Measurements from ENCODE around the gene ARID1B. TPM values are rescaled to one million over a fixed set of nuclear protein-coding genes. Genes with fewer than 3 reads are reported as not detected.

ARID1B gene
- total RNA-seq, 1 donor from 2014 or later: 26.2 TPM

DNA sequence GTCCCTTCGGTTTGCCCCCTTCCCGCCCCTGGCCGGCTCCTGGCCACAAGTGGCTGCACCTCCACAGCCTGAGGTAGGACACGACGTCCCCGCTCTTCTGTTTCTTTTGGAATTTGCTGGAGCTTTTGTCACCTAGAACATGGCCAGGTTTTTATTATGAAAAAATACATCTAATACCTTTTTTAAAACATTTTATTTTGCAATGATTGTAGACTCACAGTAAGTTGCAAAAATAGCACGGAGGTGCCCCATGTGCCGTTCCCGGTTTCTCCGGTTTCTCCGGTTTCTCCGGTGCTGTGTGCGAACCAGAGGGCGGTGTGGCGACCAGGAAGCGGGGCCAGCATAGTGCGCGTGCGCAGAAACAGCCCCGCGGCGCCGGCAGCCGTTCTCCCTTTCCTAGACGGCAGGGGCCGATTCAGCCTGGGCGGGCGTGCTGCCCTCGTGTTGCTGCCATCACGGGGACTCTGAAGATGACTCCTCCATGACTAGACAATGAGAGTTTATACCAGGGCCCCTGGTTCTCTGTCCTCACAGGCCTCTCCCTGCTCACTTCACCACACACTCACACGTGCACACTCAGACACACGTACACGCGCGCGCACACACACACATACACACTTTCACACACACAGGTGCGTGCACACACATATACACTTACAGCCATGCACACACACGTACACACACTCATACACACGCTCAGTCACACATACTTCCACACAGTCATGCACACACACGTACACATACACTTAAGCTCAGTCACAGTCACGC, 444.1 kb downstream of the ARID1B start:
- peak; percentile 74 for DNase-seq (ENCODE audit: low read depth)

DNA sequence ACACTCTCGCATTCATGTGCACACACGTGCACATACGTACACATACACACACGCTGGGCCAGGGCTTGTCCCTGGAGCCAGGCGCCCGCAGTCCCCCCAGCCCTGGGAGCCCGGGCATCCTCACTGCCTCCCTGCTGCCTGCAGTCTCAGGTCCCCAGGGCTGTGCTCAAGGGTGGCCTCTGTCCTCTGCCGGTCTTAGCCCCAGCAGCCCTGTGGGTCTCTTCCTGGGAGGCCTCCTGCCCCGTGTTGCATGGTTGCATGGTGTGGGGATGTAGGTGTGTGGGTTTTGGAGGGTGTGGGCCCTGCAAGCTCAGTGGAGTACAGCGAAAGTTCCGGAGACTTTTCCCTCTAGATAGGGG, 444.6 kb downstream of the ARID1B start:
- no peak for DNase-seq (ENCODE audit: low read depth)

DNA sequence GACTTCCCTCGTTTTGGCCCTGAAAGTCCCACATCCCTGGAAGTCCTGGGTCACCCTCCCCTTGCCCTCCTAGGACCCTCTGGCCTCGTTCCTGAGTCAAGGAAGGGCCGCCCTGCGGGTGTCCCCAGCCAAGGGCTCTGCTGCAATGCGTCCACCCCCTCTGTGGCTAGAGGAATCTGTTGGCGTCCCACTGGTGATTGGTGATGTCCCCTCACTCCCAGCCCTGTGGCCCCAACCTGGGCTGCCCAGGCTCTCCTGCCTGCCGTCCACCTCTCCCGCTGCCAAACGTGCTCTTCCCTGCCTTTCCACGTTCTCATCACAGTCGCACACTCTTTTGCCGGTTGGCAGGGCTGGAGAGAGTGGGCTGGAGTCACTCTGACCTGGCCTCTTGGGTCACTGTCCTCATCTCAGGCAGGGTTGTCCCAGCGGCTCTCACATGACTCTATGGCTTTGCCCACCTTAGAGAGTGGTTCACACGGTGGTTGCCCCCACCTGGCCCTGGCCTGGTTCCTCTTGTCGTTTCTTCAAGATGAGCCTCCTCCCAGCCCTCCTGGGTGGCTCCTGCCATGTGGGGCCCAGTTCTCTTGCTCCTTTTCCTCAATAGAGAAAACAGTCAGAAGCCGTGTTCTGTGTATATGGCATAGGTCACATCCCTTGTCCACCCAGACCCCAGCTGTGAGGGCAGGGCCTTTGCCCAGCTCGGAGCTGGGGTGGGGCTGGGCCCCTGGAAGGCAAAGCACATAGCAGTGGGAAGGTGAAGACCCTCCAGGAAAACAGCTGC, 445.2 kb downstream of the ARID1B start:
- no peak for DNase-seq (ENCODE audit: low read depth)

- DNase-seq (ENCODE audit: low read depth): no peak
These were observed 445.8 kb downstream of the ARID1B start for GRCh38 chr6:157223021-157223430.

DNA sequence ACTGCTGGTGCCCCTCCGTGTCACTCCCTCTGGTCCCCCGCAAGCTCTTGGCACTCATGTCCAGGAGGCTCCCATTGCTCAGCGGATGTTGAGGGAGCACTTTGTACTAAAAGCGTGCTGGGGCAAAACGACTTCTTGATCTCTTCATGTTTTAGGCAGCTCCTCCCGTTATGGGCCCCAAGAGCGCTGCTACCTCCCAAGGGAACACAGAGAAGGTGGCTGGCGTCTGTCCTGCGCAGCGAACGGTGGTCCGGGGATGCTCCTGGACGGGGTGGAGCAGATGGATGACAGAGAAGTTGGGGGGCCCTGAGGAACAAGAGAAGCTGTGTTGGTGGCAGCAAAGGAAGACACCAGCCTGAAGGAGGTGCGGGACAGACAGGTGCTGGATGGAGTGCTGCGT, 446.3 kb downstream of the ARID1B start:
- no peak for DNase-seq (ENCODE audit: low read depth)

GRCh38 chr6:157224178-157224950, 447.2 kb downstream of the ARID1B start:
- no peak for DNase-seq (ENCODE audit: low read depth)

GRCh38 chr6:157224951-157225574, 447.9 kb downstream of the ARID1B start:
- no peak for DNase-seq (ENCODE audit: low read depth)

DNA sequence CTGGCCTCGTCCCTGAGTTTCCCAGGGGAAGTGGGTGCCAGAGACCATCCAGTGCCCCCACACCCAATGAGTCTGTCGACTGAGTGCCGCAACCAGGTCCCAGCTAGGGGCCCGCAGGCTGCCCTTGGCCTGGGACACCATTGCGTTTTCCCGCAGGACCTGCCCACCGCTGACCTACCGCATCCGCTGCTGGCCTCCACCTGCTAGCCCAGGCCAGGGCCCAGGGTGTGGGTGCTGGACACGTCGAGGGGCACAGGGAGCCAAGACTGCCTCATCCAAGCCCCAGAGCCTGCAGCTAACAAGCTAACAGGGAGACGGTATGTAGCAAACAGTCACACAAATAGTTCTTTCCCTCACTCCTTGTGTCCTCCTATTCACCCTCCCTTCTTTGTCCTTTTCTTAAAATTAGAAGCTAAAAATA, 448.4 kb downstream of the ARID1B start:
- DNase-seq (ENCODE audit: low read depth): no peak

DNA sequence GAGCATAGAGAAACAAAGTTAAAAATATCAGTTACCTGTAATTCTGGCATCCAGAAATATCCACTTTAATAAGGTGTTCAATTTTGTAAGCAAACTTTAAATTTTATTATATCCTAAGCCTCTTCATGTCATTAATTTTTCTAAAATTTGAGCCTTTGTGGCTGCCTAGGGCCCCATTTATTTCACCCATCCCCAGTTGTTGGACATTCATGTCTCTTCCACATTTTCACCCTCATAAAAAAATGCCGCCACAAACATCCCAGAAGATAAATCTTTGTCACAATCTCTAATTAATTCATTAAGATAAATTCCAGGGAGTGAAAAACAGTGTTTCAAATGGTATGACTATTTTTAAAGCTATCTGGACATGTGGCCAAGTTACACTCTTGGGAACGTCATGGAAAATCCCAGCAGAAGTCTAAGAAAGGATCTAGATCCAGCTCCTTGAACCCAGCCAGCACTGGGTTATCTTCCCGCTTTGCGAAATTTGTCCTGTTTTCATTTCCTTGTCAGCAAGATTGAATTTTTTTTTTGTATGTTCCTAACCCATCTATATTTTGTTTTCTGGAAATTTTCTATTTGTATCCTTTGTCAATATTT, 448.9 kb downstream of the ARID1B start:
- no peak for DNase-seq (ENCODE audit: low read depth)

GRCh38 chr6:157226761-157227160, 449.6 kb downstream of the ARID1B start:
- DNase-seq (ENCODE audit: low read depth): no peak

DNA sequence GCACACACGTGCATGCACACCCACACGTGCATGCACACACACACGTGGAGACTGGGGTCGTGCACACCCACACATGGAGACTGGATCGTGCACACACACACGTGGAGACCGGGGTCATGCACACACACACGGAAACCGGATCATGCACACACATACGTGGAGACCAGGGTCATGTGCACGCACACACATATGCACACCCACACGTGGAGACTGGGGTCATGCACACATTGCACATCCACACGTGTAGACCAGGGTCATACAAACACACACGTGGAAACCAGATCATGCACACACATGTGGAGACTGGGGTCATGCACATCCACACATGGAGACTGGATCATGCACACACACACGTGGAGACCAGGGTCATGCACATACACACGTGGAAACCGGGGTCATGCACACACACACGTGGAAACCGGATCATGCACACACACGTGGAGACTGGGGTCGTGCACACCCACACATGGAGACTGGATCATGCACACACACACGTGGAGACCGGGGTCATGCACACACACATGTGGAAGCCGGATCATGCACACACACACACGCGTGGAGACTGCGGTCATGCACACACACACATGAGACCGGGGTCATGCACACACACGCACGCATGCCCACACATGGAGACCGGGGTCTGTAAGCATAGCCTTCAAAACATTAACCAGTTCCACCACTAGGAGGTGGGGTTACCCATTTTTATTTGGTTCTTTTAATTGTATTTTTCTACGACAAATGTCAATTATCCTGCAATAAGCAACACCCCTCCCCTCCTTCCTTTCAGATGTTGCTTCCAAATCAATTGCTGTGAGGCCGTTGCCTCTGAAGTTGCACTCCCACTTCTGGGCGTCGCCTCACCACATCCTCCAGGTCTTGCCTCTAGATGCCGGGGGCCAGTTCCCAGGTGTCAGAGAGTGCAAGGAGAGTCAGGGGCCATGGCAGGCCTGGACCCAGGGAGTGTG, 450.3 kb downstream of the ARID1B start:
- no peak for DNase-seq (ENCODE audit: low read depth)

GRCh38 chr6:157228426-157229131, 451.4 kb downstream of the ARID1B start:
- DNase-seq (ENCODE audit: low read depth): no peak

GRCh38 chr6:157229132-157229618, 452.0 kb downstream of the ARID1B start:
- DNase-seq (ENCODE audit: low read depth): no peak

GRCh38 chr6:157229713-157230112, 452.5 kb downstream of the ARID1B start:
- peak; percentile 56 for DNase-seq (ENCODE audit: low read depth)

DNA sequence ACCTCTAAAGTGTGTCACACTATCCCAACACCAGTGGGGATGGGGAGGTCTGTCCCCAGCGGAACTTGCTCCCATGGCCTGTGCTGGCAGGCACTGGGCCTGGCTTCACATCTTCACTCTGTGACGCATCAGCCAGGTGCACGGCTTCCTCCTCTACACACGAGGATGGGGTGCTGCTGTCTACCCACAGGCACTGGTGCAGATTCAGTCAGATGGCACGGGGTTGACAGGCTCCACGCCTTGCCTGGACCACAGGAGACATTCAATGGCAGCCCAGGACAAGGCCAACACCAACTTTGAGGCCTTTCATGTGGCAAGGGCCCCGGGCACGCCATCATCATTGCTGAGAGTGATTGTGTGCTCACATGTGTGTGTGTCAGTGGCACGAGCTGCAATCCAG, 453.7 kb downstream of the ARID1B start:
- DNase-seq (ENCODE audit: low read depth): no peak

DNA sequence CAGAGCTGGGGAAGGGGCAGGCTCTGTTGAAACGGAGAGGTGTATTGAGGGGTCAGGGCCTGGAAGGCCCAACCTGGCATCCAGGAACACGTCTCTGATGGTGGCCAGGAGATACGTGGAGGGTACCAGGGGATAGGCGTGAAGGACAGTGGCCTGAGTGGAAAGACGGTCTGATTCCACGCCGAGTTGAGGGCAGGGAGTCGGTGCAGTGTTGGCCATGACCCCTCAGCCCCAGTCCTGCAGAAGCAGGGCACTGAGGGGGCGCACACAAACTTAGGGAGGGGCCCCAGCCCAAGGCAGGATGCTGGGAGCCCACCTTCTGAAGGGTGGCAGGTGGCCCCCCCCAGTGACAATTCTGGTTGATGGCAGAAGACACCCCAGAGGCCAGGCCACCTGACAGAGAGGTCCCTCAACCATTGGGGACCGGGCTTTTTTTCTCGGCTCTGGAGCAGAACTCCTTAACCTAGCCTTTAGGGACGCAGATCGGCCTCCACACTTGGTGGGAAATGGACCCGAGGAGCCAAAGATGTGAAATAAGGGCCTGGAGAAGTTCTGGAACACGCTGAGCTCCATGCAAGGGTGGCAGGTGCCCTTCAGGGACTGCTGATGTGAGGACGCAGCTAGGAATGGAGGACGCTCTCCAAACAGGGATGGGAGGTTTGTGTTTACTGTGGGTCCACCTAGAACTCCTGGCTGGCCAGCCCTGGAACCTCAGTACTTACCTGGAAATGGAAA, 455.1 kb downstream of the ARID1B start:
- DNase-seq (ENCODE audit: low read depth): no peak

DNA sequence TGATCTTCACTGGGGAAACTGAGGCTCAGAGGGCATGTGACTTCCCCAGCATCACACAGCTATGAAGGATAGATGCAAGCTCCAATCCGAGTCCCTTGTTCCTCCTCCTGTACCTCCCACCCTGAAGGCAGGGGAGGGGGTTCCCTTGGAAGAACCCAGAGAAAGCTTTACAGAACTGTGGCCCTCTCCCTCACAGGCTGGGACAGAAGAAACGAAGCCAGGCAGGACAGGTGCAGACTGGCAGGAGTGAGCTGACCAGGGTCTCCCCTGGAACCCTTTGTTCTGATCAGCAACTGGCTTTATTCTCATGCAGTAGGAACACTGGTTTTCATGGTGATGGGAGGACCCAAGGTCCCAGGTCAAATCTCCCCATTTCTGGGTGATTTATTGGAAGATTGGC, 456.0 kb downstream of the ARID1B start:
- DNase-seq (ENCODE audit: low read depth): no peak

GRCh38 chr6:157233686-157234085, 456.5 kb downstream of the ARID1B start:
- peak; percentile 58 for DNase-seq (ENCODE audit: low read depth)
